TTC549 (cell line): ENCODE measurements around the gene TIMM44.

ENCODE experiments used
- FAIRE-seq: peaks from 2 replicates; lab custom pipeline; 2012; peaks lifted over from hg19 to GRCh38; lab: Jason Lieb, UNC

The TIMM44 gene

GRCh38 chr19:7914099-7914498 is 29.4 kb downstream of the TIMM44 start:
- FAIRE-seq: no peak

DNA sequence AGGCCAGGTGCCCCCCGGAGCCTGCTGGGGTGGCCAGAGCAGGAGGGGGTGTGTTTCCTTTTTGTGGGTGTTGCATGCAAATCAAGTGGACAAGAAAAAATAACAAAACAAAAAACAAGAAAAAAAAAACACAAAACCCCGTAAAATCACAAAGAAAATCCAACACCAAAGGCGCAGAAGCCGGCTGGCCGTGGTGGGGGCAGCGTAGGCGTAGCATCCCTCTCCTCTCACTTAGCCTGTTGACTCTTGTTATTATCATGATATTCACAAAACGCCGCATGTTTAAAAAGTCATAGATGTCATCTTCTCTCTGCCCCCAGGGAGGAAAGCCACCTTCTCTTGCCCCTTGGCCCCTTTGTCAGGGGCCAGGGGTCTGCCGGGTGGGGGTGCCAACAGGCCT is 29.8 kb downstream of the TIMM44 start:
- FAIRE-seq: no peak

DNA sequence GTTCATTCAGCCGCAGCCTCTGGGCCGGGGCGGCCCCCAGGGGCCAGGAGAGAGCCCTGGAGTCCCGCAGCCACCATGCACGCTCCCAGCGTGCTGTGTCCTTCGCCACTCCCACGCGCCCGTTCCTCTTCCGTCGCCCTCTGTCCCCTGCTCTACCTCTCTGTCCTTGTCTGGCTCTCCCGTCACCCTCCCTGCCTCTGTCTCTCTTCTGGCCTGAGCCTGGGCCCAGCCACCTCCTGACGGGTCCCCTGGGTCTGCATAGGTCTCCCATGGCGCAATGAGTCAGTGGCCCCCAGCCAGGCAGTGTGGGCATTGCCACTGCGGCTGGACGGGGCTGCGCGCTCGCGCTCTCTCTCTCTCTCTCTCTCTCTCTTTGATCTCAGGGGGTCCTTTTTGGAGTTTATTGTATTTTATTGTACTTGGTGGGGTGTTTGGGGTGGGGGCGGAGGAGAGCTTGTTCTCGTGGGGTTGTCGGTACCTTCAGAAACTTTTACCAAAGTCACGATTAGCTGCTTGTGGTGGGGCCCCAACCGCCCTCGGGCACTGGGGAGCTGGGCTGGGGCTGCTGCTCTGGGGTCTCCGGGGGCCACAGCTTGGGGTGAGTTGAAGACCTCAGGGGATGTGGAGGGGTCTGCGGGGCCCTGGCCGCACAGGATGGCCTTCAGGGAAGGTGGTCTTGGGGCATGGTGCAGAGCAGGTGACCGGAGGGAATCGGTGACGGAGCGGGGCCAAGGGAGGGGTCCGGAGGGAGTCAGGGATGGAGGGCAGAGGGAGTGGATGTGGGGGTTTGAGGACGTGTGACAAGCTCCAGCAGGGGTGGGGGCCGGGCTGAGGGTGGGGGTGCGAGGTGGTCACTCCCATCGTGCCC is 30.5 kb downstream of the TIMM44 start:
- no peak for FAIRE-seq

DNA sequence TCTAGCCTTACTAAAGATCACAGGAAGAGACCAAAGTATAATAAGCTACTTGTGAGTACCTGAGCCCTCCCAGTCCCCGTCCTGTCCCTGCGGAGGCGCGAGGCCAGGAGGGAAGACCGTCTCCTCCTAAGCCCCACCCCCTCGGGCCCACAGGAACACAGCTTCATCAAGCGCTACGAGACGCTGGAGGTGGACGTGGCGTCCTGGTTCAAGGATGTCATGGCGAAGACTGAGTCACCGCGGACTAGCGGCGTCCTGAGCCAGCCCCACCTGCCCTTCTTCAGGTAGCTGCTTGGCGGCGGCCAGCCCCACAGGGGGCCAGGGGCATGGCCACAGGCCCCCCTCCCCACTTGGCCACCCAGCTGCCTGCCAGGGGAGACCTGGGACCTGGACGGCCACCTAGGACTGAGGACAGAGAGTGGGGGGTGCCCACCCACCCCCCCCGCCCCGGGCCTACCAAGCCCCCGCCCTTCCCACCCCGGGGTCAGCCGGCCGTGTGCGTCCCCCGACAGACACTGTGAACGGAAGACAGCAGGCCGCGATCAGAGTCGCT is 31.2 kb downstream of the TIMM44 start:
- no peak for FAIRE-seq

GRCh38 chr19:7911508-7912143 is 31.8 kb downstream of the TIMM44 start:
- FAIRE-seq: no peak

DNA sequence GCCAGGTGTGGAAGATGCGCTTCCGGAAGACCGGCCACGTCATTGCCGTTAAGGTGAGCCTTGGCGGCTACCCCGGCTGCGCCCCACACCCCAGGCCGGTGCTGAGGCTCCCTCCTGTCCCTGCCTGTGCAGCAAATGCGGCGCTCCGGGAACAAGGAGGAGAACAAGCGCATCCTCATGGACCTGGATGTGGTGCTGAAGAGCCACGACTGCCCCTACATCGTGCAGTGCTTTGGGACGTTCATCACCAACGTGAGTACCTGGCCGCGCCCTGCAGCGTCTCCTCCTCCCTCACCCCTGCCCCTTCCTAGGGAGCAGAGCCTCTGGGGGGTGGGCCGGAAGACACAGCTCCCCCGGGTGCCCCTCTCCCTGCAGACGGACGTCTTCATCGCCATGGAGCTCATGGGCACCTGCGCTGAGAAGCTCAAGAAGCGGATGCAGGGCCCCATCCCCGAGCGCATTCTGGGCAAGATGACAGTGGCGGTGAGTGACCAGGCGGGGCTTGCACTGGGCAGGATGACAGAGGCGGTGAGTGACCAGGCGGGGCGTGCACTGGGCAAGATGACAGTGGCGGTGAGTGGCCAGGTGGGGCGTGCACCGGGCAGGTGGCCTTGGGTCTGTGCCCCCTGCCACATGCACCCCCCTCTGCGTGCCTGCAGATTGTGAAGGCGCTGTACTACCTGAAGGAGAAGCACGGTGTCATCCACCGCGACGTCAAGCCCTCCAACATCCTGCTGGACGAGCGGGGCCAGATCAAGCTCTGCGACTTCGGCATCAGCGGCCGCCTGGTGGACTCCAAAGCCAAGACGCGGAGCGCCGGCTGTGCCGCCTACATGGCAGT is 32.9 kb downstream of the TIMM44 start:
- no peak for FAIRE-seq

GRCh38 chr19:7909471-7910067 is 33.9 kb downstream of the TIMM44 start:
- no peak for FAIRE-seq

DNA sequence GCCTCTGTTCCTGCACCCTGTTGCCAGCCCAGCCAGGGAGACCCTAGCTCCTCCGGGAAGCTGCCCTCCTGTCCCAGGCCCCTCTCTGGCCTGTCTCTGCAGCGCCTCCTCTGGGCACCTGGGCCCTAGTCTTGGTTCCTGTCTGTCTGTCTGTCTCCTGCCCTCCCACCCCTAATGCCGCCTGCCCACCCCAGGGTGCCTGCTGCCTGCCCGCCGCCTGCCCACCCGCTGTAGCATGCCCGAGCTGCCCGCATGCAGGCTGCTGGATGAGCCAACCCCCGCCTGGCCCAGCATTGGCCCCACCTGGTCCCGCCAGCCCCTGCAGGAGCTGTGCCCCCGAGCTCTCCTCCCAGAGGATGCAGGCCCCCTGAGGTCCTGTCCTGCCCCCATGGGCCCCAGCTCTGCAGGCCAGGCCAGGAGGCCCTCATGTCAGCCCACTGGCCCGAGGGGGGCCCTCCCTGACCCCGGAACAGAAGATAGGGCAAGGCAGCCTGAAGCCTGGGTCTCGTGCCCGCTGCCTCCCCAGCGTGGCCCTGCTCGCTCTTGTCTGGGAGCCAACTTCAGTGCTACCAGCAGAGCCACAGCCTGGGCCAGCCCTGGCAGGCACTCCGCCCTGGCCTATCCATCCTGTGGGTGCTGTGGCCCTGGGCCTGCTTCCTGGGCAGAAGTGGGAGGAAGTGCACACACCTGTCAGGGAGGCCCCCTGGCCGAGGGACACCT is 34.6 kb downstream of the TIMM44 start:
- no peak for FAIRE-seq

GRCh38 chr19:7908078-7908699 is 35.3 kb downstream of the TIMM44 start:
- no peak for FAIRE-seq

DNA sequence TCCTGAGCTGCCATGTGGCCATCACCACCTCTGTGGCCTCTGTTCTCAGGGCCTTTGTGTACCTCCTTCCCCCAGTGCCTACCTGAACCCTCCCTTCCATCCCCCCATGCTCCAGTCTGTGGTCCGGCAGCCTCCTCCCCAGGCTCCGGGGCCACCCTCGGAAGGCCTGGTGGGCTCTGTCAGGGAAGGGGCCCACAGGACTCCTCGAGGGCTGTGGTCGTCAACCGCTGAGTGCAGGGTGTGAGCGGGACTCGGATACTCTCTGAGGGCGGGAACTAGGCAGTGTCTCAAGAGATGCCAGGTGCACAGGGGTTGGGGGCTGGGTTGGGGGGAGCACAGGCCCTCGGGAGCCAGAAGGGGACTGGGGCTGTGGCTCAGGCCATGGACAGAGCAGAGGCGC is 35.9 kb downstream of the TIMM44 start:
- FAIRE-seq: no peak

DNA sequence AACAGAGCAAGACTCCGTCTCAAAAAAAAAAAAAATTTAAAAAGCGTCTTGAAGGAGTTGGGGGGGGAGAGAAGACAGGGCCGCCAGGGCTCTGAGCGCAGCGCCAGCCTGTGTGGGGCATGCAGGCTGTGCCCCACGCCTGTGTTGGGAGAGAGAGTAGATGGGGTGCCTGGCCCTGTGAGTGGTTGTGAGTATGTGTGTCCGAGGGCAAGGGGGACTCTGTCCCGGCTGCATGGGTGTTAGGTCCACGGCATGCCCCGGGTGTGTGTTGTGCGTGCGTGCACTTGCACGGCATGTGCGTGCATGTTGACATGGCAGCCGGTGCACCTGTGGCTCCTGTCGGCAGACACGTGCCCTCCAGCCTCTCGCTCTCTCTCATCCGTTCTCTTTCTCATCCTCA is 36.3 kb downstream of the TIMM44 start:
- FAIRE-seq: no peak

DNA sequence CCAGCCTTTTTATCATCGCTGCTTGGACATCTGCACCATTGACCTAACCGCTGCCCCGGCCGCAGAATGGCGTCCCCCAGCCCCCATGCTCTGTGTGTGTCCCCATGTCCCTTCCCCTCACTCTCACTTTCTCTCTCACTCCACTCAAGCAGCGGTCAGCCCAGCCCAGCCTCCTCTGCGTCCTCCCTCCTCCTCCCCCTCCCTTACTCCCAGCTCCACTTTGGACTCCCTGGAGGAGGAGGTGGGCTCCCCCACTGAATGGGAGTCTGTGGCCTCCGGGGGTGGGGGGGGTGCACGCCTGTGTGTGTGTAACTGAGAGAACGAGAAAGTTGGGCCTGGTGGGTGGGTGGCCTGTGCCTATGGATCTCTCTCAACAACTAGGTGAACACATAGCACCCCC is 37.6 kb downstream of the TIMM44 start:
- no peak for FAIRE-seq

- no peak for FAIRE-seq
Measured at GRCh38 chr19:7905268-7905667, 38.2 kb downstream of the TIMM44 start.

- FAIRE-seq: no peak
Measured at GRCh38 chr19:7904074-7905020, 39.1 kb downstream of the TIMM44 start.

DNA sequence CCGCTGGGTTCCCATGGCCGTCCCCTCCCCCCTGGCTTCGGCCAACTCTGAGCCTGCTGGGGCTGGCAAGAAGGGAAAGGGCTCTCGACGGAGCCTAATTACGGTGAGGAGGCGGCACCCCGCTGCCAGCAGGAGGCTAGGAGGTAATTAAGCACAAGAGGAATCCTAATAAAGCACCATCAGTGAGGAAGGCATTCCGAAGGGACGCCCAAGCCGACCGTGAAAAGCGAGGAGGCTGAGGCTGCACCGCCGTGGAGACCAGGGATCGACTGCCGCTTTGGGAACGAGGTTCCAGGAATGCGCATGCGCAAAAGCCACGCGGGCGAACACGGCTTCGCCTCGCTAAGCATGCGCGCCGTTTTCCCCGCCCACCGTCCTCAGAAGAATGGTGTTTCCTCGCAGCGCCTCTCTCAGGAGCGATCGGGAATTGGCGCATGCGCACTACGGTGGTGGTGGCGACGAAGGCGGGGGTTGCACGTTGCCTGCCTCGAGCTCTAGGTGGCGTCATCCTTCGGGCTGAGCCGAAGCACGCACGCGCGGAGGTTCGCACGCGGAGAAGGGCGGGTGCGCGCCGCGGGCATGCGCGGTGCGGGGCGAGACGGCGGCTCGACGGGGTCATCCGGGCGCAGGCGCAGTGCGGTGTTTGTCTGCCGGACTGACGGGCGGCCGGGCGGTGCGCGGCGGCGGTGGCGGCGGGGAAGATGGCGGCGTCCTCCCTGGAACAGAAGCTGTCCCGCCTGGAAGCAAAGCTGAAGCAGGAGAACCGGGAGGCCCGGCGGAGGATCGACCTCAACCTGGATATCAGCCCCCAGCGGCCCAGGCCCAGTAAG is 40.0 kb downstream of the TIMM44 start, which contains the start of gene MAP2K7:
Gene MAP2K7 (plus strand): TSS at position 634 of the 830 bp plus-strand sequence. CDS start 68 bp downstream, at position 702.
- FAIRE-seq: peak; percentile 94

DNA sequence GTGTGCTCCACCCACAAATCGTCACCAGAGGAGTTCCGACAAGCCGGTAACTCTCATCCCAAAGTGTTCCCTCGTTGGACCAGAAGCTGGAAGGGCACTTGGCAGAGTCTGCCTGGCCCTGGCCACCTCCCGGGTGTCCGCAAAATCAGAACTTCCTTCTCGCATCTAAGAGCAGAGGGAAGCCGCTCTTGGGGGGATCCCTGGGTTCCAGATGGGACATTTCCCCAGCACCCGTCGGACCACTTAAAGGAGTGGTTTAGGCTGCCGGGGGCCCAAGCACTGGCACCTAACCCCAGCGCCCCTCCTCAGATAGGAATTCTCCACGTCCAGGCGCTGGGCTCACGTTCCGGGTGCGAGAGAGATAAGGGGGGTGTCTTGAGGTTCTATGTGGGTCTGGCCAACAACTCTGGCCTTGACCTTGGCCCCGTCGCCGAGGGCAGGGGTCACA is 40.6 kb downstream of the TIMM44 start:
- no peak for FAIRE-seq

- FAIRE-seq: no peak
Measured at GRCh38 chr19:7901337-7901736, 42.1 kb downstream of the TIMM44 start.

GRCh38 chr19:7900931-7901330 is 42.5 kb downstream of the TIMM44 start:
- no peak for FAIRE-seq

DNA sequence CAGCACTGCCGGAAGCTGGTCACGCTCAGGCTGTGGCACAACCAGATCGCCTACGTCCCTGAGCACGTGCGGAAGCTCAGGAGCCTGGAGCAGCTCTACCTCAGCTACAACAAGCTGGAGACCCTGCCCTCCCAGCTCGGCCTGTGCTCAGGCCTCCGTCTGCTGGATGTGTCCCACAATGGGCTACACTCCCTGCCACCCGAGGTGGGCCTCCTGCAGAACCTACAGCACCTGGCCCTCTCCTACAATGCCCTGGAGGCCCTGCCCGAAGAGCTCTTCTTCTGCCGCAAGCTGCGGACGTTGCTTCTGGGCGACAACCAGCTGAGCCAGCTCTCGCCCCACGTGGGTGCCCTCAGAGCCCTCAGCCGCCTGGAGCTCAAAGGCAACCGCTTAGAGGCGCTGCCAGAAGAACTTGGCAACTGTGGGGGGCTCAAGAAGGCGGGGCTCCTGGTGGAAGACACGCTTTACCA is 43.0 kb downstream of the TIMM44 start:
- FAIRE-seq: no peak
